ENCODE results near the gene FHDC1. TPM values are rescaled to one million over a fixed set of nuclear protein-coding genes. Genes with fewer than 3 reads are reported as not detected.

The FHDC1 gene
- total and polyA plus RNA-seq, 5 donors from 2014 or later, result 0.20 TPM; not detected in 4

- Mint-ChIP-seq H3K4me3 (no peak overlapping the region), H3K9me3 (peaks cover 0 to 2% (median 0%) of the 10 kb centered on the region in 7 donors), H3K4me1 (no peaks in the 10 kb centered on the region), H3K27ac (no peak overlapping the region), H3K27me3 (peaks cover 4% of the 10 kb centered on the region), H3K36me3 (no peaks in the 10 kb centered on the region)
- no peaks in the 10 kb centered on the region for H3K9me3 ChIP-seq (ENCODE audit: control insufficient read depth in 2 of 2, low read length in 2 of 2)
- H3K27ac ChIP-seq (ENCODE audit: insufficient read depth, low read length, poor library complexity, severe bottlenecking), result no peak overlapping the region
- H3K4me1 ChIP-seq (ENCODE audit: control insufficient read depth, insufficient read depth, low read length, poor library complexity, severe bottlenecking), result no peaks in the 10 kb centered on the region
- H3K36me3 ChIP-seq (ENCODE audit: control insufficient read depth, insufficient read depth, low read length), result no peaks in the 10 kb centered on the region
- H3K4me3 ChIP-seq (ENCODE audit: low read depth, low read length), result no peak overlapping the region
- no peaks in the 10 kb centered on the region for H3K27me3 ChIP-seq (ENCODE audit: control insufficient read depth, insufficient read depth, low read length)
- ATAC-seq (ENCODE audit: low read depth in 2 of 2) (no peak), DNase-seq (no peak)
These were observed 34.1 kb downstream of the FHDC1 start for GRCh38 chr4:152970102-152970820.

GRCh38 chr4:152971053-152971452 lies 34.9 kb downstream of the FHDC1 start:
- ATAC-seq (ENCODE audit: low read depth in 2 of 2), result no peak
- Histone ChIP-seq H3K27me3 (ENCODE audit: control insufficient read depth, insufficient read depth, low read length) (no peaks in the 10 kb centered on the region), H3K27ac (ENCODE audit: insufficient read depth, low read length, poor library complexity, severe bottlenecking) (no peak overlapping the region), H3K36me3 (ENCODE audit: control insufficient read depth, insufficient read depth, low read length) (no peaks in the 10 kb centered on the region), H3K9me3 (ENCODE audit: control insufficient read depth in 2 of 2, low read length in 2 of 2) (no peaks in the 10 kb centered on the region), H3K4me3 (ENCODE audit: low read depth, low read length) (no peak overlapping the region), H3K4me1 (ENCODE audit: control insufficient read depth, insufficient read depth, low read length, poor library complexity, severe bottlenecking) (no peaks in the 10 kb centered on the region)
- Mint-ChIP-seq H3K27me3 (peaks cover 4% of the 10 kb centered on the region), H3K27ac (no peak overlapping the region), H3K4me3 (no peak overlapping the region), H3K9me3 (peaks cover 0 to 2% (median 0%) of the 10 kb centered on the region in 7 donors), H3K36me3 (no peaks in the 10 kb centered on the region), H3K4me1 (no peaks in the 10 kb centered on the region)
- DNase-seq, result no peak

GRCh38 chr4:152972821-152973628 lies 36.9 kb downstream of the FHDC1 start:
- no peaks in the 10 kb centered on the region for H3K4me1 Mint-ChIP-seq
- H3K4me3 Mint-ChIP-seq, result no peak overlapping the region
- H3K27me3 Mint-ChIP-seq, result no peaks in the 10 kb centered on the region
- Histone ChIP-seq H3K27ac (ENCODE audit: insufficient read depth, low read length, poor library complexity, severe bottlenecking) (no peak overlapping the region), H3K4me3 (ENCODE audit: low read depth, low read length) (no peak overlapping the region), H3K9me3 (ENCODE audit: control insufficient read depth in 2 of 2, low read length in 2 of 2) (no peaks in the 10 kb centered on the region), H3K27me3 (ENCODE audit: control insufficient read depth, insufficient read depth, low read length) (no peaks in the 10 kb centered on the region), H3K4me1 (ENCODE audit: control insufficient read depth, insufficient read depth, low read length, poor library complexity, severe bottlenecking) (no peaks in the 10 kb centered on the region), H3K36me3 (ENCODE audit: control insufficient read depth, insufficient read depth, low read length) (no peaks in the 10 kb centered on the region)
- no peaks in the 10 kb centered on the region for H3K36me3 Mint-ChIP-seq
- DNase-seq (no peak), ATAC-seq (ENCODE audit: low read depth in 2 of 2) (no peak)
- peaks cover 0 to 3% (median 0%) of the 10 kb centered on the region in 7 donors for H3K9me3 Mint-ChIP-seq
- H3K27ac Mint-ChIP-seq, result no peak overlapping the region

GRCh38 chr4:152973629-152974467 lies 37.7 kb downstream of the FHDC1 start:
- Mint-ChIP-seq H3K27ac (no peak overlapping the region), H3K4me1 (no peaks in the 10 kb centered on the region), H3K27me3 (peaks cover 4% of the 10 kb centered on the region), H3K4me3 (no peak overlapping the region), H3K9me3 (peaks cover 0 to 5% (median 0%) of the 10 kb centered on the region in 7 donors), H3K36me3 (no peaks in the 10 kb centered on the region)
- no peaks in the 10 kb centered on the region for H3K27me3 ChIP-seq (ENCODE audit: control insufficient read depth, insufficient read depth, low read length)
- H3K9me3 ChIP-seq (ENCODE audit: control insufficient read depth in 2 of 2, low read length in 2 of 2), result no peaks in the 10 kb centered on the region
- H3K4me1 ChIP-seq (ENCODE audit: control insufficient read depth, insufficient read depth, low read length, poor library complexity, severe bottlenecking), result no peaks in the 10 kb centered on the region
- no peaks in the 10 kb centered on the region for H3K36me3 ChIP-seq (ENCODE audit: control insufficient read depth, insufficient read depth, low read length)
- H3K27ac ChIP-seq (ENCODE audit: insufficient read depth, low read length, poor library complexity, severe bottlenecking), result no peak overlapping the region
- no peak for ATAC-seq (ENCODE audit: low read depth in 2 of 2)
- H3K4me3 ChIP-seq (ENCODE audit: low read depth, low read length), result no peak overlapping the region
- DNase-seq, result no peak

- DNase-seq (no peak), ATAC-seq (ENCODE audit: low read depth in 2 of 2) (no peak)
- Histone ChIP-seq H3K27me3 (ENCODE audit: control insufficient read depth, insufficient read depth, low read length) (no peaks in the 10 kb centered on the region), H3K27ac (ENCODE audit: insufficient read depth, low read length, poor library complexity, severe bottlenecking) (no peak overlapping the region), H3K9me3 (ENCODE audit: control insufficient read depth in 2 of 2, low read length in 2 of 2) (no peaks in the 10 kb centered on the region), H3K4me3 (ENCODE audit: low read depth, low read length) (no peak overlapping the region), H3K36me3 (ENCODE audit: control insufficient read depth, insufficient read depth, low read length) (no peaks in the 10 kb centered on the region), H3K4me1 (ENCODE audit: control insufficient read depth, insufficient read depth, low read length, poor library complexity, severe bottlenecking) (no peaks in the 10 kb centered on the region)
- Mint-ChIP-seq H3K4me1 (no peaks in the 10 kb centered on the region), H3K4me3 (no peak overlapping the region), H3K27me3 (peaks cover 4% of the 10 kb centered on the region), H3K9me3 (peaks cover 0 to 5% (median 0%) of the 10 kb centered on the region in 7 donors), H3K27ac (no peak overlapping the region), H3K36me3 (no peaks in the 10 kb centered on the region)
These were observed 38.6 kb downstream of the FHDC1 start for GRCh38 chr4:152974468-152975379.

- no peak overlapping the region for H3K4me3 ChIP-seq (ENCODE audit: low read depth, low read length)
- no peaks in the 10 kb centered on the region for H3K27me3 ChIP-seq (ENCODE audit: control insufficient read depth, insufficient read depth, low read length)
- H3K36me3 ChIP-seq (ENCODE audit: control insufficient read depth, insufficient read depth, low read length), result no peaks in the 10 kb centered on the region
- ATAC-seq (ENCODE audit: low read depth in 2 of 2) (no peak), DNase-seq (no peak)
- H3K4me1 ChIP-seq (ENCODE audit: control insufficient read depth, insufficient read depth, low read length, poor library complexity, severe bottlenecking), result no peaks in the 10 kb centered on the region
- H3K27ac ChIP-seq (ENCODE audit: insufficient read depth, low read length, poor library complexity, severe bottlenecking), result no peak overlapping the region
- H3K36me3 Mint-ChIP-seq, result no peaks in the 10 kb centered on the region
- no peak overlapping the region for H3K4me3 Mint-ChIP-seq
- no peak overlapping the region for H3K27ac Mint-ChIP-seq
- peaks cover 0 to 5% (median 0%) of the 10 kb centered on the region in 7 donors for H3K9me3 Mint-ChIP-seq
- H3K27me3 Mint-ChIP-seq, result peaks cover 10% of the 10 kb centered on the region
- no peaks in the 10 kb centered on the region for H3K9me3 ChIP-seq (ENCODE audit: control insufficient read depth in 2 of 2, low read length in 2 of 2)
- no peaks in the 10 kb centered on the region for H3K4me1 Mint-ChIP-seq
These were observed 39.5 kb downstream of the FHDC1 start for GRCh38 chr4:152975380-152976211.

All from CD4-positive, CD25-positive, alpha-beta regulatory T cell (primary cell).